Transverse colon (tissue), 4 donors: ENCODE results near the gene KHDC4. TPM values are rescaled to one million over a fixed set of nuclear protein-coding genes. Genes with fewer than 3 reads are reported as not detected.

Experiments
- DNase-seq: peaks from one replicate; pipeline ENCODE4 v3.0.0-alpha.2; 2019
- H3K27ac ChIP-seq, 4 donors: fragments of 200-600 bp; sonication (generic); 2 replicates each; pipeline ENCODE4 v1.5.1; 2016 to 2018; ENCODE audit warnings: inconsistent platforms in 4 of 4
- H3K27me3 ChIP-seq: fragments of 200-600 bp; sonication (generic); 2 replicates; pipeline ENCODE4 v1.5.1; 2017; ENCODE audit warnings: inconsistent platforms
- H3K36me3 ChIP-seq, 4 donors: fragments of 200-600 bp; sonication (generic); 2 replicates each; pipeline ENCODE4 v1.5.1; 2017 to 2019; ENCODE audit warnings: inconsistent platforms in 4 of 4
- H3K4me1 ChIP-seq, 4 donors: fragments of 200-600 bp; sonication (generic); 2 replicates each; pipeline ENCODE4 v1.5.1; 2017 to 2020; ENCODE audit warnings: inconsistent platforms in 4 of 4
- H3K4me3 ChIP-seq, 4 donors: fragments of 200-600 bp; sonication (generic); 1 replicate in 1 of 4; 2 replicates in 3 of 4; pipeline versions ENCODE4 v1.5.1 to v1.6.1; 2017 to 2019; ENCODE audit warnings: inconsistent platforms in 4 of 4
- H3K9me3 ChIP-seq, 2 donors: fragments of 200-600 bp; sonication (generic); 2 replicates each; pipeline ENCODE4 v1.5.1; 2017 to 2019; ENCODE audit warnings: inconsistent platforms in 2 of 2
- EP300 ChIP-seq: sonication (generic); formaldehyde crosslinking; IDR thresholded peaks from one replicate; pipeline ENCODE4 v1.6.1; 2017; ENCODE audit warnings: antibody characterized with exemption, low read depth
- POLR2A ChIP-seq: fragments of 450-650 bp; IDR thresholded peaks from one replicate; pipeline ENCODE4 v1.6.1; 2016; ENCODE audit warnings: antibody characterized with exemption, mild to moderate bottlenecking, moderate library complexity
- POLR2AphosphoS5 ChIP-seq, 3 donors: sonication (generic); formaldehyde crosslinking; IDR thresholded peaks; one replicate each; pipeline ENCODE4 v1.6.1; 2016; ENCODE audit warnings: antibody characterized with exemption in 3 of 3
- WGBS, 2 donors: methylation state at CpG; one replicate each; pipeline ENCODE4 v1.1.5; 2018; ENCODE audit warnings: low coverage in 1 of 2; 5-methylcytosine and 5-hydroxymethylcytosine counted together
- in situ Hi-C, 4 donors: fragments of 200-750 bp; cut with MboI; loops; one replicate each; pipeline versions ENCODE4 v1.15.0 to v1.15.1; 2017; ENCODE audit warnings: low sequenced_read_pairs in 3 of 4, low pct_ligation_motif_present in 1 of 4, low pct_unique_long_range_greater_than_20kb in 1 of 4
- intact Hi-C: fragments of 100-400 bp; cut with DNase I; formaldehyde crosslinking; loops from one replicate; pipeline ENCODE4 v1.15.1; 2023; ENCODE audit warnings: low total_unique reads
- total RNA-seq, 4 donors: library from RNA; depleted of rRNA; stranded (reverse); fragments of >200 nt; gene quantifications; one replicate each; pipeline ENCODE4 v1.1.0, GENCODE V29; 2016
- TF ChIP-seq, protein P1 (sequence below), 5 experiments: fragments of 200-600 bp in 3 of 5; fragments of 450-650 bp in 2 of 5; sonication (generic) in 3 of 5; IDR thresholded peaks; 1 replicate in 2 of 5; 2 replicates in 3 of 5; pipeline ENCODE4 v1.5.1; 2016 to 2017; ENCODE audit warnings: antibody characterized with exemption in 5 of 5, inconsistent platforms in 3 of 5, mild to moderate bottlenecking in 2 of 5, moderate library complexity in 1 of 5

KHDC4 gene
- total RNA-seq, 4 donors from 2014 or later: 76.2 to 158 (median 98.7) TPM

DNA sequence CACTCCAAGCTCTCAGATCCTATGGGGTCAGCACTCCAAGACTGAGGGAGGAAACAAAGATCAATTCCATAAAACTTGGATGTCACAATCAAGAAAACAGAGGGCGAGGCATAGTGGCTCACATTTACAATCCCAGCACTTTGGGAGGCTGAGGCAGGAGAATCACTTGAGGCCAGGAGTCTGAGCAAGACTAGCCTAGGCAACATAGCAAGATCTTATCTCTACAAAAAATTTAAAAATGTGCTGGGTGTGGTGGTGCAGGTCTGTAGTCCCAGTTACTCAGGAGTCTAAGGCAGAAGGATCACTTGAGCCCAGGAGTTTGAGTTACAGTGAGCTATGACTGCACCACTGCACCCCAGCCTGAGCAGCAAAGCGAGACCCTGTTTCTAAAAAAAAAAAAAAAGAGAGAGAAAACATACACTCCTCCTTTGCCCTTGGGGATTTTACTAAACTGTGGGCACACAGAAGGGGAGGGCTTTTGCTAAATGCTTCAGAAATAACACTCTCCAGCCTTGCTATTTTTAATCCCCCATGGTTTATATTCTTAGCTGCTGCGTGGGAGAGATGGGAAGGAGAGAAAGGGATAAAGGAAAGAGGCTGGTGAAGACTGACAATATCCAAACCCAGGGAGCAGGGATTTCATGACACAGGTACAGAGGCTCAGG is 26.0 kb upstream of the KHDC4 start:
- no peak for TF ChIP-seq POLR2A
- TF ChIP-seq EP300: no peak
- no peak for TF ChIP-seq POLR2AphosphoS5 (IDR thresholded peaks at IDR 0.05)
- TF ChIP-seq, protein P1, sequence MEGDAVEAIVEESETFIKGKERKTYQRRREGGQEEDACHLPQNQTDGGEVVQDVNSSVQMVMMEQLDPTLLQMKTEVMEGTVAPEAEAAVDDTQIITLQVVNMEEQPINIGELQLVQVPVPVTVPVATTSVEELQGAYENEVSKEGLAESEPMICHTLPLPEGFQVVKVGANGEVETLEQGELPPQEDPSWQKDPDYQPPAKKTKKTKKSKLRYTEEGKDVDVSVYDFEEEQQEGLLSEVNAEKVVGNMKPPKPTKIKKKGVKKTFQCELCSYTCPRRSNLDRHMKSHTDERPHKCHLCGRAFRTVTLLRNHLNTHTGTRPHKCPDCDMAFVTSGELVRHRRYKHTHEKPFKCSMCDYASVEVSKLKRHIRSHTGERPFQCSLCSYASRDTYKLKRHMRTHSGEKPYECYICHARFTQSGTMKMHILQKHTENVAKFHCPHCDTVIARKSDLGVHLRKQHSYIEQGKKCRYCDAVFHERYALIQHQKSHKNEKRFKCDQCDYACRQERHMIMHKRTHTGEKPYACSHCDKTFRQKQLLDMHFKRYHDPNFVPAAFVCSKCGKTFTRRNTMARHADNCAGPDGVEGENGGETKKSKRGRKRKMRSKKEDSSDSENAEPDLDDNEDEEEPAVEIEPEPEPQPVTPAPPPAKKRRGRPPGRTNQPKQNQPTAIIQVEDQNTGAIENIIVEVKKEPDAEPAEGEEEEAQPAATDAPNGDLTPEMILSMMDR (IDR thresholded peaks at IDR 0.05): no peak
- WGBS, 2 donors: 70 to 73% methylated on average over 3 of the region's 3 CpGs
- Histone ChIP-seq H3K36me3 (peaks cover 0 to 88% (median 41%) of the 10 kb centered on the region in 4 donors), H3K27me3 (no peaks in the 10 kb centered on the region), H3K4me3 (no peak overlapping the region), H3K4me1 (peaks cover 0 to 17% (median 5%) of the 10 kb centered on the region in 4 donors), H3K9me3 (no peaks in the 10 kb centered on the region), H3K27ac (peak overlapping the region in 2 of 4 donors; percentile 43 to 46)
- in situ Hi-C loops: no loop called here
- DNase-seq: no peak
- intact Hi-C loops: no loop called here

DNA sequence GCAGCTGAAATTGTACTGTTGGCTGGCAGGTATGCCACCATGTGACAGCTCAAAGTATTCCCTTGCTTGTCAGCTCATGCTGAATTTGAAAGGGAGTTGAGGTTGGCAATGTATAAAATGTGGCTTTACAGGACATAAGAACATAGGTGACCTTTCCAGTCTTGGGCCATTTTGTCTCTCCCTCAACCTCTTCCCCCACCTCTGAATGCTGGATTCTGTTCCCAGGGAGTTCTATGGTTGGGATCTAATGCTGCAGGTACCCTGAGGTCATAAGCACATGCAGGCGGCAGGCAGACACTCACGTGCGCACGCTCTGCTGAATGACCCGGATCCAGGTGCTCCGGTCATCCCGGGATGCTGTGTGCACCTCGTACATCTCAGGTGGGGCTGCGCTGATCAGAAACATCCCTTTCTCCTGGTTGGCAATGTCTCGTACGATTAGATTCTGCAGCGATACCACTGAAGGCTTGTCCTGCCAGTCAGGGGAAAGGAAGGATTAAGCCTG is 23.2 kb upstream of the KHDC4 start:
- no peak overlapping the region for H3K27ac ChIP-seq
- WGBS, 2 donors: 98 to 100% methylated on average over 1 to 12 of the region's 12 CpGs
- in situ Hi-C loops: no loop called here

DNA sequence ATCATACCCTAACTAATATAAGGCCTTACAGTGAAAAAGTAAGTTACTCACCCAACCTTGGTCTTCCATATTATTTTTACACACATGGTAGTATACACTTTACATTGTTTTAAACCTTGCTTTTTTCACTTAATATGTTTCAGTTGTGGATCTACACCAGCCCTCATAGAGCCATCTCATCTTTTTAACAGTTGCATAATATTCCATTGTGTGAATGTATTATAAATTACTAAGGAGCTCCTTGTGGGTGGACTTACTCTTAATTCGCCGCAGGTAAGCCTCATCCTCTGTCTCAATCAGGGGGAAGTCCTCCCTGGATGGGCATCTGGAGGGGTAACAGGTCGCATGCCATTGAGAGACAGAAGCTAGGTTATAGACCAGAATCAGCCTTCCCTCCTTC is 20.4 kb upstream of the KHDC4 start:
- H3K9me3 ChIP-seq: no peaks in the 10 kb centered on the region
- intact Hi-C loops (no loop called here), in situ Hi-C loops (no loop called here)
- no peak for DNase-seq
- H3K27ac ChIP-seq: no peak overlapping the region
- H3K4me3 ChIP-seq: no peak overlapping the region
- TF ChIP-seq, protein P1 (IDR thresholded peaks at IDR 0.05): no peak
- TF ChIP-seq POLR2A (no peak), EP300 (no peak), POLR2AphosphoS5 (IDR thresholded peaks at IDR 0.05) (no peak)
- no peaks in the 10 kb centered on the region for H3K4me1 ChIP-seq
- H3K36me3 ChIP-seq: peaks cover 0 to 87% (median 42%) of the 10 kb centered on the region in 4 donors
- 86 to 98% methylated on average over 1 to 3 of the region's 3 CpGs for WGBS, 2 donors
- no peaks in the 10 kb centered on the region for H3K27me3 ChIP-seq

More for the DNA sequence above, 23.2 kb upstream of the KHDC4 start:
- H3K36me3 ChIP-seq: peaks cover 0 to 86% (median 40%) of the 10 kb centered on the region in 4 donors
- TF ChIP-seq POLR2A (no peak), POLR2AphosphoS5 (IDR thresholded peaks at IDR 0.05) (no peak)
- no peak overlapping the region for H3K4me3 ChIP-seq
- intact Hi-C loops: no loop called here
- no peaks in the 10 kb centered on the region for H3K27me3 ChIP-seq
- no peaks in the 10 kb centered on the region for H3K9me3 ChIP-seq
- H3K4me1 ChIP-seq: peaks cover 0 to 7% (median under 1%) of the 10 kb centered on the region in 4 donors
- no peak for DNase-seq

DNA sequence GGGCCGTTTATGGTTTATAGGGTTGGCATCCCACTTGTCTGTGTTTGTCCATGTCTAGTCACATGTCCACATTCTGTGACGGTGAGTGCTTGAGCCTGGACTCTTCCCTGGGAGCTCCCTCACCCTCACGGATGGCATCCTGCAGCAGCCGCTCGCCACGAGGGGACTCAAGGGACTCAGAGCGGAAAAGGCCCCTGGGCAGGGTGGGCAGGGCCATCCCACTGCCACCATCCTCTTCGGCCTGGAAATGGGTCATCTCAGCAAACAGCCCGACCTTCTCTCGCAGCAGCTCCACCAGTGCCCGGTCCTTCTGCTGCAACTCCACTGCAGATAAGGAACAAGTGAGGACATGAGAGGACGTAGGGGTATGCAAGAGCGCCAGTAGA is 18.3 kb upstream of the KHDC4 start:
- DNase-seq: no peak
- no peak overlapping the region for H3K4me3 ChIP-seq
- intact Hi-C loops: no loop called here
- H3K27me3 ChIP-seq: no peaks in the 10 kb centered on the region
- H3K4me1 ChIP-seq: no peaks in the 10 kb centered on the region
- 89% methylated on average over 13 of the region's 13 CpGs; no CpG with 5 or more reads in 1 of the 2 donors for WGBS, 2 donors
- in situ Hi-C loops: no loop called here
- H3K36me3 ChIP-seq: peaks cover 0 to 88% (median 44%) of the 10 kb centered on the region in 4 donors
- H3K9me3 ChIP-seq: no peaks in the 10 kb centered on the region
- TF ChIP-seq, protein P1 (IDR thresholded peaks at IDR 0.05): no peak
- no peak for TF ChIP-seq POLR2A
- H3K27ac ChIP-seq: no peak overlapping the region
